ENCODE data around the gene FRY. TPM values are rescaled to one million over a fixed set of nuclear protein-coding genes. Genes with fewer than 3 reads are reported as not detected.

The FRY gene
- total RNA-seq, 1 experiment from 2014 or later, result 5.3 TPM

DNA sequence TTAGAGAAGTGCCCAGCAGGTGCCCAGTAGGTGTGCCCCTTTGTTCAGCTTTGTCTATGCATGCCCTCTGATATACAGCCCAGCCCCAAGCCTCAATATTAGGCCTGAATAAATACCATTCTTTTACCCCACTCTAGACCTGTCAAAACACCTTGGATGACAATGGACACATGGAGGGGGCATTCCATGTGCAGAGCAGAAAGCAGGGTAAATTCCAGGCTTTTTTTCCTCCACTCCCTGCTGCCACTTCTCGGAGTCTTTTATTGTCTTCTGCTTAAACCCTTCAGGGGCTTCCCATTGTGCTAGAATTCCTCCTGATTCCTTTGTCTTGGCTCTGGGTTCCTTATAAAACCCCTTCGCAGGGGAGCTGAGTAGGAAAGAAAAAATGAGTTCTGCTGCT is 5.8 kb upstream of the FRY start:
- Mint-ChIP-seq H3K27ac (no peak overlapping the region), H3K4me3 (no peak overlapping the region), H3K36me3 (no peaks in the 10 kb centered on the region), H3K9me3 (no peaks in the 10 kb centered on the region), H3K27me3 (ENCODE audit: low read depth) (no peaks in the 10 kb centered on the region), H3K4me1 (peaks cover 37% of the 10 kb centered on the region)
- DNase-seq (ENCODE audit: low spot score) (no peak), ATAC-seq (peak; percentile 84)
- TF ChIP-seq CBFB (CRISPR knock-in tag; IDR thresholded peaks at IDR 0.05; ENCODE audit: low read depth) (no peak), ZNF423 (CRISPR knock-in tag; IDR thresholded peaks at IDR 0.05) (peak; percentile 52; the same call in 1 of the 2 replicates)
- ChIA-PET CTCF (interaction anchor here (0.7 to 1.0 kb wide), 3 partner anchors 116 to 556 kb away, joined by 4 to 5 read pairs (median 4); no protein-coding TSS in a partner anchor), POLR2A (no interaction called here)

DNA sequence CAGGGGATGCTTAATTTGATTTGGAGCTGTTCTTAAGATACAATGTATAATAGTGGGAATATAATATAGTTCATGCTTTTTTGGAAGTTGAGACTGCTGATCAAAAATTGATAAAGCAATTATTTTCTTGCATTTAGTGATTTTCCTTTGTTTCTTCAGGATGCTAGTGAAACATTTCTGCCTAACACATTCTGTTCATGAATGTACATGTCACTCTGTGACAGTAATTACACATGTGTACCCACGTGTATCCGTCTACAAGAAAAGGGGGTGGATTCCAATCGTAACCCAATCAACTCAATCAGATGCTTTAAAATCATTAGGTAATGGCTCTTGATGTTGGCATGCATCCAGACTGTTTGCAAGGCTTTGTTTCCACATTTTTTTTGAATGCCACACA is 5.0 kb upstream of the FRY start:
- peaks cover 40% of the 10 kb centered on the region for H3K4me1 Mint-ChIP-seq
- H3K36me3 Mint-ChIP-seq, result no peaks in the 10 kb centered on the region
- no peak overlapping the region for H3K4me3 Mint-ChIP-seq
- DNase-seq (ENCODE audit: low spot score), result no peak
- H3K27ac Mint-ChIP-seq, result no peak overlapping the region
- no peak for ATAC-seq
- TF ChIP-seq SOX15 (CRISPR knock-in tag; IDR thresholded peaks at IDR 0.05), result no peak
- no peak for TF ChIP-seq IRF2 (CRISPR knock-in tag; IDR thresholded peaks at IDR 0.05; ENCODE audit: borderline replicate concordance, low read depth)
- TF ChIP-seq, protein P1, sequence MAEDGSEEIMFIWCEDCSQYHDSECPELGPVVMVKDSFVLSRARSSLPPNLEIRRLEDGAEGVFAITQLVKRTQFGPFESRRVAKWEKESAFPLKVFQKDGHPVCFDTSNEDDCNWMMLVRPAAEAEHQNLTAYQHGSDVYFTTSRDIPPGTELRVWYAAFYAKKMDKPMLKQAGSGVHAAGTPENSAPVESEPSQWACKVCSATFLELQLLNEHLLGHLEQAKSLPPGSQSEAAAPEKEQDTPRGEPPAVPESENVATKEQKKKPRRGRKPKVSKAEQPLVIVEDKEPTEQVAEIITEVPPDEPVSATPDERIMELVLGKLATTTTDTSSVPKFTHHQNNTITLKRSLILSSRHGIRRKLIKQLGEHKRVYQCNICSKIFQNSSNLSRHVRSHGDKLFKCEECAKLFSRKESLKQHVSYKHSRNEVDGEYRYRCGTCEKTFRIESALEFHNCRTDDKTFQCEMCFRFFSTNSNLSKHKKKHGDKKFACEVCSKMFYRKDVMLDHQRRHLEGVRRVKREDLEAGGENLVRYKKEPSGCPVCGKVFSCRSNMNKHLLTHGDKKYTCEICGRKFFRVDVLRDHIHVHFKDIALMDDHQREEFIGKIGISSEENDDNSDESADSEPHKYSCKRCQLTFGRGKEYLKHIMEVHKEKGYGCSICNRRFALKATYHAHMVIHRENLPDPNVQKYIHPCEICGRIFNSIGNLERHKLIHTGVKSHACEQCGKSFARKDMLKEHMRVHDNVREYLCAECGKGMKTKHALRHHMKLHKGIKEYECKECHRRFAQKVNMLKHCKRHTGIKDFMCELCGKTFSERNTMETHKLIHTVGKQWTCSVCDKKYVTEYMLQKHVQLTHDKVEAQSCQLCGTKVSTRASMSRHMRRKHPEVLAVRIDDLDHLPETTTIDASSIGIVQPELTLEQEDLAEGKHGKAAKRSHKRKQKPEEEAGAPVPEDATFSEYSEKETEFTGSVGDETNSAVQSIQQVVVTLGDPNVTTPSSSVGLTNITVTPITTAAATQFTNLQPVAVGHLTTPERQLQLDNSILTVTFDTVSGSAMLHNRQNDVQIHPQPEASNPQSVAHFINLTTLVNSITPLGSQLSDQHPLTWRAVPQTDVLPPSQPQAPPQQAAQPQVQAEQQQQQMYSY (CRISPR knock-in tag; IDR thresholded peaks at IDR 0.05), result no peak
- no peak for TF ChIP-seq NR1H2 (CRISPR knock-in tag; IDR thresholded peaks at IDR 0.05)
- TF ChIP-seq ZNF671 (CRISPR knock-in tag; IDR thresholded peaks at IDR 0.05), result no peak
- TF ChIP-seq, protein P2, sequence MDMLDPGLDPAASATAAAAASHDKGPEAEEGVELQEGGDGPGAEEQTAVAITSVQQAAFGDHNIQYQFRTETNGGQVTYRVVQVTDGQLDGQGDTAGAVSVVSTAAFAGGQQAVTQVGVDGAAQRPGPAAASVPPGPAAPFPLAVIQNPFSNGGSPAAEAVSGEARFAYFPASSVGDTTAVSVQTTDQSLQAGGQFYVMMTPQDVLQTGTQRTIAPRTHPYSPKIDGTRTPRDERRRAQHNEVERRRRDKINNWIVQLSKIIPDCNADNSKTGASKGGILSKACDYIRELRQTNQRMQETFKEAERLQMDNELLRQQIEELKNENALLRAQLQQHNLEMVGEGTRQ (CRISPR knock-in tag; IDR thresholded peaks at IDR 0.05), result no peak
- TF ChIP-seq ZNF317 (CRISPR knock-in tag; IDR thresholded peaks at IDR 0.05; ENCODE audit: borderline replicate concordance, low read depth), result no peak
- TF ChIP-seq, protein P3, sequence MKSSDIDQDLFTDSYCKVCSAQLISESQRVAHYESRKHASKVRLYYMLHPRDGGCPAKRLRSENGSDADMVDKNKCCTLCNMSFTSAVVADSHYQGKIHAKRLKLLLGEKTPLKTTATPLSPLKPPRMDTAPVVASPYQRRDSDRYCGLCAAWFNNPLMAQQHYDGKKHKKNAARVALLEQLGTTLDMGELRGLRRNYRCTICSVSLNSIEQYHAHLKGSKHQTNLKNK (CRISPR knock-in tag; IDR thresholded peaks at IDR 0.05), result no peak
- TF ChIP-seq ZNF416 (CRISPR knock-in tag; IDR thresholded peaks at IDR 0.05), result no peak
- TF ChIP-seq ESRRA (CRISPR knock-in tag; IDR thresholded peaks at IDR 0.05; ENCODE audit: borderline replicate concordance), result no peak
- no peak for TF ChIP-seq HMGA2 (CRISPR knock-in tag; IDR thresholded peaks at IDR 0.05)
- TF ChIP-seq, protein P4, sequence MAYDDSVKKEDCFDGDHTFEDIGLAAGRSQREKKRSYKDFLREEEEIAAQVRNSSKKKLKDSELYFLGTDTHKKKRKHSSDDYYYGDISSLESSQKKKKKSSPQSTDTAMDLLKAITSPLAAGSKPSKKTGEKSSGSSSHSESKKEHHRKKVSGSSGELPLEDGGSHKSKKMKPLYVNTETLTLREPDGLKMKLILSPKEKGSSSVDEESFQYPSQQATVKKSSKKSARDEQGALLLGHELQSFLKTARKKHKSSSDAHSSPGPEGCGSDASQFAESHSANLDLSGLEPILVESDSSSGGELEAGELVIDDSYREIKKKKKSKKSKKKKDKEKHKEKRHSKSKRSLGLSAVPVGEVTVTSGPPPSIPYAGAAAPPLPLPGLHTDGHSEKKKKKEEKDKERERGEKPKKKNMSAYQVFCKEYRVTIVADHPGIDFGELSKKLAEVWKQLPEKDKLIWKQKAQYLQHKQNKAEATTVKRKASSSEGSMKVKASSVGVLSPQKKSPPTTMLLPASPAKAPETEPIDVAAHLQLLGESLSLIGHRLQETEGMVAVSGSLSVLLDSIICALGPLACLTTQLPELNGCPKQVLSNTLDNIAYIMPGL (CRISPR knock-in tag; IDR thresholded peaks at IDR 0.05), result no peak
- no peak for TF ChIP-seq TEAD1 (CRISPR knock-in tag; IDR thresholded peaks at IDR 0.05)
- no peak for TF ChIP-seq ZNF121 (CRISPR knock-in tag; IDR thresholded peaks at IDR 0.05)
- TF ChIP-seq MYBL2 (CRISPR knock-in tag; IDR thresholded peaks at IDR 0.05), result no peak
- TF ChIP-seq, protein P5, sequence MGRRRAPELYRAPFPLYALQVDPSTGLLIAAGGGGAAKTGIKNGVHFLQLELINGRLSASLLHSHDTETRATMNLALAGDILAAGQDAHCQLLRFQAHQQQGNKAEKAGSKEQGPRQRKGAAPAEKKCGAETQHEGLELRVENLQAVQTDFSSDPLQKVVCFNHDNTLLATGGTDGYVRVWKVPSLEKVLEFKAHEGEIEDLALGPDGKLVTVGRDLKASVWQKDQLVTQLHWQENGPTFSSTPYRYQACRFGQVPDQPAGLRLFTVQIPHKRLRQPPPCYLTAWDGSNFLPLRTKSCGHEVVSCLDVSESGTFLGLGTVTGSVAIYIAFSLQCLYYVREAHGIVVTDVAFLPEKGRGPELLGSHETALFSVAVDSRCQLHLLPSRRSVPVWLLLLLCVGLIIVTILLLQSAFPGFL (CRISPR knock-in tag; IDR thresholded peaks at IDR 0.05; ENCODE audit: borderline replicate concordance), result no peak
- TF ChIP-seq, protein P6, sequence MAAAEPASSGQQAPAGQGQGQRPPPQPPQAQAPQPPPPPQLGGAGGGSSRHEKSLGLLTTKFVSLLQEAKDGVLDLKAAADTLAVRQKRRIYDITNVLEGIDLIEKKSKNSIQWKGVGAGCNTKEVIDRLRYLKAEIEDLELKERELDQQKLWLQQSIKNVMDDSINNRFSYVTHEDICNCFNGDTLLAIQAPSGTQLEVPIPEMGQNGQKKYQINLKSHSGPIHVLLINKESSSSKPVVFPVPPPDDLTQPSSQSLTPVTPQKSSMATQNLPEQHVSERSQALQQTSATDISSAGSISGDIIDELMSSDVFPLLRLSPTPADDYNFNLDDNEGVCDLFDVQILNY (CRISPR knock-in tag; IDR thresholded peaks at IDR 0.05), result no peak
- TF ChIP-seq JUN (CRISPR knock-in tag; IDR thresholded peaks at IDR 0.05), result no peak
- TF ChIP-seq, protein P7, sequence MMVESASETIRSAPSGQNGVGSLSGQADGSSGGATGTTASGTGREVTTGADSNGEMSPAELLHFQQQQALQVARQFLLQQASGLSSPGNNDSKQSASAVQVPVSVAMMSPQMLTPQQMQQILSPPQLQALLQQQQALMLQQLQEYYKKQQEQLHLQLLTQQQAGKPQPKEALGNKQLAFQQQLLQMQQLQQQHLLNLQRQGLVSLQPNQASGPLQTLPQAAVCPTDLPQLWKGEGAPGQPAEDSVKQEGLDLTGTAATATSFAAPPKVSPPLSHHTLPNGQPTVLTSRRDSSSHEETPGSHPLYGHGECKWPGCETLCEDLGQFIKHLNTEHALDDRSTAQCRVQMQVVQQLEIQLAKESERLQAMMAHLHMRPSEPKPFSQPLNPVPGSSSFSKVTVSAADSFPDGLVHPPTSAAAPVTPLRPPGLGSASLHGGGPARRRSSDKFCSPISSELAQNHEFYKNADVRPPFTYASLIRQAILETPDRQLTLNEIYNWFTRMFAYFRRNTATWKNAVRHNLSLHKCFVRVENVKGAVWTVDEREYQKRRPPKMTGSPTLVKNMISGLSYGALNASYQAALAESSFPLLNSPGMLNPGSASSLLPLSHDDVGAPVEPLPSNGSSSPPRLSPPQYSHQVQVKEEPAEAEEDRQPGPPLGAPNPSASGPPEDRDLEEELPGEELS (CRISPR knock-in tag; IDR thresholded peaks at IDR 0.05), result no peak
- ChIA-PET CTCF (no interaction called here), POLR2A (no interaction called here)
- H3K9me3 Mint-ChIP-seq, result no peaks in the 10 kb centered on the region
- no peaks in the 10 kb centered on the region for H3K27me3 Mint-ChIP-seq (ENCODE audit: low read depth)

All from WTC11 (cell line).